HEK293 (cell line): ENCODE measurements around the gene NUDT11.
"Not testable (repeated sequence)": the region's sequence is repeated elsewhere in the genome, so short reads cannot be mapped to it uniquely, and the experiment has no call there.

Experiments
- CTCF ChIA-PET: fragments of 350-600 bp; formaldehyde crosslinking; extraction: SDS; loops from one replicate; lab custom pipeline; 2021; ENCODE audit warnings: antibody characterized with exemption; lab: Yijun Ruan, JAX
- POLR2A ChIA-PET: fragments of 300-600 bp; formaldehyde crosslinking; extraction: SDS; loops from one replicate; lab custom pipeline; 2020; ENCODE audit warnings: antibody characterized with exemption, inconsistent platforms; lab: Yijun Ruan, JAX
- H3K27ac ChIP-seq: fragments of 200-500 bp; sonication (Bioruptor generic); 2 replicates; pipeline ENCODE4 v1.5.1; 2014; ENCODE audit warnings: low read depth, low read length, control low read depth, inconsistent platforms; ENCODE audit errors: extremely low read depth
- H3K36me3 ChIP-seq, 2 experiments: fragments of 200-500 bp in 1 of 2; sonication (Bioruptor generic) in 1 of 2; 1 replicate in 1 of 2; 2 replicates in 1 of 2; pipeline ENCODE4 v1.5.1; 2014 to 2017; ENCODE audit warnings: inconsistent platforms in 2 of 2, low read length in 2 of 2; ENCODE audit not compliant: control insufficient read depth in 2 of 2, insufficient read depth in 1 of 2
- H3K4me1 ChIP-seq: fragments of 200-500 bp; sonication (Bioruptor generic); 2 replicates; pipeline ENCODE4 v1.5.1; 2014; ENCODE audit warnings: mild to moderate bottlenecking, low read length, inconsistent platforms; ENCODE audit not compliant: control insufficient read depth, insufficient read depth
- H3K4me3 ChIP-seq: 2 replicates; pipeline ENCODE4 v1.5.1; 2011; ENCODE audit warnings: low read depth, mild to moderate bottlenecking, control low read depth, low read length, moderate library complexity
- H3K9me3 ChIP-seq: fragments of 200-500 bp; sonication (Bioruptor generic); 2 replicates; pipeline ENCODE4 v1.5.1; 2014; ENCODE audit warnings: low read depth, low read length, inconsistent platforms; ENCODE audit not compliant: control insufficient read depth, insufficient read depth
- HOXA7 ChIP-seq: sonication (generic); formaldehyde crosslinking; IDR thresholded peaks from 2 replicates; pipeline ENCODE4 v1.8.1; 2022; ENCODE audit warnings: missing genetic modification reagents, borderline replicate concordance
- KLF1 ChIP-seq: fragments of 450-650 bp; formaldehyde crosslinking; IDR thresholded peaks from 2 replicates; pipeline ENCODE4 v1.5.1; 2016; ENCODE audit warnings: missing biosample characterization, missing genetic modification characterization
- ZBTB1 ChIP-seq: fragments of 450-650 bp; formaldehyde crosslinking; IDR thresholded peaks from 2 replicates; pipeline ENCODE4 v1.5.1; 2016; ENCODE audit warnings: missing biosample characterization, missing genetic modification characterization
- ZNF248 ChIP-seq: fragments of 450-650 bp; formaldehyde crosslinking; IDR thresholded peaks from 2 replicates; pipeline ENCODE4 v1.5.1; 2017; ENCODE audit warnings: missing biosample characterization, missing genetic modification characterization
- ZNF404 ChIP-seq: fragments of 450-650 bp; formaldehyde crosslinking; IDR thresholded peaks from 2 replicates; pipeline ENCODE4 v1.5.1; 2017; ENCODE audit warnings: missing biosample characterization, missing genetic modification characterization
- ZNF488 ChIP-seq: fragments of 450-650 bp; formaldehyde crosslinking; IDR thresholded peaks from 2 replicates; pipeline ENCODE4 v1.5.1; 2016; ENCODE audit warnings: missing biosample characterization, missing genetic modification characterization
- ZNF518A ChIP-seq: fragments of 450-650 bp; formaldehyde crosslinking; conservative IDR thresholded peaks from 2 replicates; pipeline ENCODE4 v1.5.1; 2016; ENCODE audit warnings: low read depth, missing biosample characterization, missing genetic modification characterization
- ZNF626 ChIP-seq: fragments of 450-650 bp; sonication (Bioruptor Pico); formaldehyde crosslinking; IDR thresholded peaks from 2 replicates; pipeline ENCODE4 v1.5.1; 2018; ENCODE audit warnings: missing biosample characterization, missing genetic modification characterization, inconsistent platforms
- ZNF747 ChIP-seq: fragments of 450-650 bp; formaldehyde crosslinking; IDR thresholded peaks from 2 replicates; pipeline ENCODE4 v1.5.1; 2016; ENCODE audit warnings: missing biosample characterization, missing genetic modification characterization
- ZSCAN30 ChIP-seq: fragments of 450-650 bp; IDR thresholded peaks from 2 replicates; pipeline ENCODE4 v1.5.1; 2018; ENCODE audit warnings: missing biosample characterization, mild to moderate bottlenecking, missing genetic modification characterization, moderate library complexity
- TF ChIP-seq, protein P1 (sequence below): fragments of 450-650 bp; formaldehyde crosslinking; IDR thresholded peaks from 2 replicates; pipeline ENCODE4 v1.5.1; 2016; ENCODE audit warnings: missing biosample characterization, missing genetic modification characterization, borderline replicate concordance
- TF ChIP-seq, protein P2 (sequence below): fragments of 450-650 bp; formaldehyde crosslinking; optimal IDR thresholded peaks from 2 replicates; pipeline ENCODE3; 2016; ENCODE audit warnings: missing biosample characterization, mild to moderate bottlenecking, missing genetic modification characterization
- TF ChIP-seq, protein P3 (sequence below): fragments of 450-650 bp; formaldehyde crosslinking; IDR thresholded peaks from 2 replicates; pipeline ENCODE4 v1.5.1; 2017; ENCODE audit warnings: missing biosample characterization, missing genetic modification characterization

Gene NUDT11

DNA sequence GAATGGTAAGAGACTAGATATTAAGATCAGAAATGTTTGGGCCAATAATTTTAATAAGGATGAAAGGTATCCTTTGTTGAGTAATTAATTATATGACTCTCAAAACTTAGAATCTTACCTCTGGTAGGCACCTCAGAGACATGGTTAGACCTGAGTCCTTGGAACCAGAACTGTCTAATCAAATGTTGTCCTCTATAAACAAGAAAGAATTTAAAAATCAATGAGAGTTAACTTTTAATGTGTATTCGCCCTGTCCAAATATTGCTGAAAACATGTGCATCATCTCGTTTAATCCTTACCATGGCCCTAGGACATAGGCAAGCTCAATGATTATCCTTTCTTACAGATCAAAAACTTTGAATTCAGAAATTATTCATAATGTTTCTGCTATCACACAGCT lies 24.0 kb upstream of the NUDT11 start:
- Histone ChIP-seq H3K9me3 (no peaks in the 10 kb centered on the region), H3K4me3 (no peak overlapping the region), H3K27ac (no peak overlapping the region), H3K36me3 (no peaks in the 10 kb centered on the region), H3K4me1 (no peaks in the 10 kb centered on the region)
- POLR2A ChIA-PET, result no interaction called here
- CTCF ChIA-PET, result no interaction called here
- TF ChIP-seq ZNF747 (tag by site-specific recombination), result no peak
- TF ChIP-seq, protein P1, sequence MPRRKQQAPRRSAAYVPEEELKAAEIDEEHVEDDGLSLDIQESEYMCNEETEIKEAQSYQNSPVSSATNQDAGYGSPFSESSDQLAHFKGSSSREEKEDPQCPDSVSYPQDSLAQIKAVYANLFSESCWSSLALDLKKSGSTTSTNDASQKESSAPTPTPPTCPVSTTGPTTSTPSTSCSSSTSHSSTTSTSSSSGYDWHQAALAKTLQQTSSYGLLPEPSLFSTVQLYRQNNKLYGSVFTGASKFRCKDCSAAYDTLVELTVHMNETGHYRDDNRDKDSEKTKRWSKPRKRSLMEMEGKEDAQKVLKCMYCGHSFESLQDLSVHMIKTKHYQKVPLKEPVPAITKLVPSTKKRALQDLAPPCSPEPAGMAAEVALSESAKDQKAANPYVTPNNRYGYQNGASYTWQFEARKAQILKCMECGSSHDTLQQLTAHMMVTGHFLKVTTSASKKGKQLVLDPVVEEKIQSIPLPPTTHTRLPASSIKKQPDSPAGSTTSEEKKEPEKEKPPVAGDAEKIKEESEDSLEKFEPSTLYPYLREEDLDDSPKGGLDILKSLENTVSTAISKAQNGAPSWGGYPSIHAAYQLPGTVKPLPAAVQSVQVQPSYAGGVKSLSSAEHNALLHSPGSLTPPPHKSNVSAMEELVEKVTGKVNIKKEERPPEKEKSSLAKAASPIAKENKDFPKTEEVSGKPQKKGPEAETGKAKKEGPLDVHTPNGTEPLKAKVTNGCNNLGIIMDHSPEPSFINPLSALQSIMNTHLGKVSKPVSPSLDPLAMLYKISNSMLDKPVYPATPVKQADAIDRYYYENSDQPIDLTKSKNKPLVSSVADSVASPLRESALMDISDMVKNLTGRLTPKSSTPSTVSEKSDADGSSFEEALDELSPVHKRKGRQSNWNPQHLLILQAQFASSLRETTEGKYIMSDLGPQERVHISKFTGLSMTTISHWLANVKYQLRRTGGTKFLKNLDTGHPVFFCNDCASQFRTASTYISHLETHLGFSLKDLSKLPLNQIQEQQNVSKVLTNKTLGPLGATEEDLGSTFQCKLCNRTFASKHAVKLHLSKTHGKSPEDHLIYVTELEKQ (tag by site-specific recombination), result no peak
- no peak for TF ChIP-seq ZNF248 (tag by site-specific recombination)
- TF ChIP-seq ZSCAN30 (tag by site-specific recombination), result no peak

GRCh38 chrX:51519131-51519530 lies 22.7 kb upstream of the NUDT11 start:
- POLR2A ChIA-PET, result interaction anchor here (0.6 kb wide), 1 partner anchor 32 kb away, joined by 3 read pairs; no protein-coding TSS in a partner anchor
- CTCF ChIA-PET, H3K36me3 ChIP-seq, H3K4me3 ChIP-seq, H3K27ac ChIP-seq, H3K4me1 ChIP-seq, H3K9me3 ChIP-seq: not testable (repeated sequence)

DNA sequence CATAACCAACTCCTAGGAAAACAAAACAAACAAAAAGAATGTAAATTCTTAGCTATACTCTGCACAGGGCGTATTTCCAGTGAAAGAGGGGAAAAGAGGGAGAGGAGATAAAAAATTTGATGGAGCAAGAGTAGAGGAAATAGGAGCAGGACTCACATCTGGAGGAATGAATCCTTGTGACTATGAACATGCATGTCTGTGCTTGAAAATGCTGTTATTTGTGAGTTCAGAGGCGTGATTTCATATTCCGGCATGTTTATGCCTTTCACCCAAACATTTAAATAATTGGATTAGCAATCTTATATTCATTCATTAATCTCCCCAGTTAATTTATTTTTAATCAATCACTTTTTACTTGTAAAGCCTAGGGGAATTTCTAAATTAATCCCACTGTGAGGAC lies 11.2 kb upstream of the NUDT11 start:
- H3K4me3 ChIP-seq, result no peak overlapping the region
- no peak for TF ChIP-seq ZNF404 (tag by site-specific recombination)
- no peak for TF ChIP-seq ZNF626 (tag by site-specific recombination)
- TF ChIP-seq ZNF488 (tag by site-specific recombination), result no peak
- no peak for TF ChIP-seq KLF1 (tag by site-specific recombination)
- TF ChIP-seq, protein P2, sequence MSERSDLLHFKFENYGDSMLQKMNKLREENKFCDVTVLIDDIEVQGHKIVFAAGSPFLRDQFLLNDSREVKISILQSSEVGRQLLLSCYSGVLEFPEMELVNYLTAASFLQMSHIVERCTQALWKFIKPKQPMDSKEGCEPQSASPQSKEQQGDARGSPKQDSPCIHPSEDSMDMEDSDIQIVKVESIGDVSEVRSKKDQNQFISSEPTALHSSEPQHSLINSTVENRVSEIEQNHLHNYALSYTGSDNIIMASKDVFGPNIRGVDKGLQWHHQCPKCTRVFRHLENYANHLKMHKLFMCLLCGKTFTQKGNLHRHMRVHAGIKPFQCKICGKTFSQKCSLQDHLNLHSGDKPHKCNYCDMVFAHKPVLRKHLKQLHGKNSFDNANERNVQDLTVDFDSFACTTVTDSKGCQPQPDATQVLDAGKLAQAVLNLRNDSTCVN, result no peak
- TF ChIP-seq HOXA7 (CRISPR knock-in tag), result no peak
- TF ChIP-seq ZNF518A (tag by site-specific recombination), result no peak
- TF ChIP-seq, protein P3, sequence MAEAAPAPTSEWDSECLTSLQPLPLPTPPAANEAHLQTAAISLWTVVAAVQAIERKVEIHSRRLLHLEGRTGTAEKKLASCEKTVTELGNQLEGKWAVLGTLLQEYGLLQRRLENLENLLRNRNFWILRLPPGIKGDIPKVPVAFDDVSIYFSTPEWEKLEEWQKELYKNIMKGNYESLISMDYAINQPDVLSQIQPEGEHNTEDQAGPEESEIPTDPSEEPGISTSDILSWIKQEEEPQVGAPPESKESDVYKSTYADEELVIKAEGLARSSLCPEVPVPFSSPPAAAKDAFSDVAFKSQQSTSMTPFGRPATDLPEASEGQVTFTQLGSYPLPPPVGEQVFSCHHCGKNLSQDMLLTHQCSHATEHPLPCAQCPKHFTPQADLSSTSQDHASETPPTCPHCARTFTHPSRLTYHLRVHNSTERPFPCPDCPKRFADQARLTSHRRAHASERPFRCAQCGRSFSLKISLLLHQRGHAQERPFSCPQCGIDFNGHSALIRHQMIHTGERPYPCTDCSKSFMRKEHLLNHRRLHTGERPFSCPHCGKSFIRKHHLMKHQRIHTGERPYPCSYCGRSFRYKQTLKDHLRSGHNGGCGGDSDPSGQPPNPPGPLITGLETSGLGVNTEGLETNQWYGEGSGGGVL (tag by site-specific recombination), result no peak
- TF ChIP-seq ZBTB1 (tag by site-specific recombination), result no peak
- no peak overlapping the region for H3K27ac ChIP-seq
- no peaks in the 10 kb centered on the region for H3K4me1 ChIP-seq
- CTCF ChIA-PET, result no interaction called here
- H3K9me3 ChIP-seq, result no peaks in the 10 kb centered on the region
- no peaks in the 10 kb centered on the region for H3K36me3 ChIP-seq
- POLR2A ChIA-PET, result no interaction called here
